Measurements from ENCODE around the gene THSD4. TPM values are rescaled to one million over a fixed set of nuclear protein-coding genes. Genes with fewer than 3 reads are reported as not detected.

The THSD4 gene
- total and polyA plus RNA-seq, 2 of the 4 experiments (the other 2 are of a cell fraction): 25.5 to 31.1 TPM

- DNase-seq (no peak), ATAC-seq (ENCODE audit: low read depth) (no peak)
- dilution Hi-C loops (cut with HindIII; ENCODE audit: low sequenced_read_pairs, unreplicated experiment) (no loop called here), intact Hi-C loops (cut with micrococcal nuclease) (no loop called here), in situ Hi-C loops (cut with MboI; ENCODE audit: low sequenced_read_pairs) (no loop called here)
- Histone ChIP-seq H2BK15ac (ENCODE audit: low read depth, low read length) (peak overlapping the region; percentile 79; the same call in 2 of the 3 replicates), H3K23ac (ENCODE audit: low read depth, low read length) (peak overlapping the region; percentile 61; the same call in 1 of the 2 replicates), H2BK120ac (ENCODE audit: low read depth, low read length) (peak overlapping the region; percentile 89), H4K8ac (ENCODE audit: low read depth in 2 of 2, low read length in 2 of 2) (peak overlapping the region; percentile 31 to 75; a peak in 3 of 4 replicates), H4K91ac (ENCODE audit: insufficient read depth, low read depth, low read length) (peak overlapping the region; percentile 76), H3K36me3 (ENCODE audit: control insufficient read depth, insufficient read depth, low read length) (no peaks in the 10 kb centered on the region; the same call in 1 of the 2 replicates), H2BK5ac (ENCODE audit: low read depth, low read length, poor library complexity, severe bottlenecking) (peak overlapping the region; percentile 60), H3K4me3 (ENCODE audit: insufficient read depth, low read depth, low read length) (no peak overlapping the region), H2AFZ (replicated peaks; ENCODE audit: low read length, poor library complexity) (no peak overlapping the region), H3K4me1 (ENCODE audit: control insufficient read depth, insufficient read depth, low read length) (peaks cover 33% of the 10 kb centered on the region), H3K56ac (ENCODE audit: extremely low read depth, insufficient read depth, low read length) (0 out of 2 replicates have a peak overlapping the region, but pooled peaks have one; percentile 12), H3K4me2 (ENCODE audit: low read depth, low read length) (no peak overlapping the region), H3K9ac (ENCODE audit: low read depth, low read length) (no peak overlapping the region), H2AK5ac (ENCODE audit: low read depth, low read length) (peak overlapping the region; percentile 90), H3K27me3 (ENCODE audit: control insufficient read depth, insufficient read depth, low read length) (no peaks in the 10 kb centered on the region), H3K14ac (replicated peaks; ENCODE audit: low read depth, low read length) (peak overlapping the region; percentile 85), H3K18ac (ENCODE audit: low read depth, low read length) (peak overlapping the region; percentile 62; the same call in 1 of the 2 replicates), H3K9me1 (ENCODE audit: insufficient read depth, low read length) (peaks cover 23% of the 10 kb centered on the region), H3K4ac (ENCODE audit: low read depth, low read length) (peak overlapping the region; percentile 71), H3K79me1 (ENCODE audit: low read depth in 1 of 2, low read length in 2 of 2) (peaks cover 30 to 50% of the 10 kb centered on the region in 2 experiments), H4K5ac (ENCODE audit: low read depth, low read length) (peak overlapping the region; percentile 52), H3K9me3 (ENCODE audit: control insufficient read depth, insufficient read depth, low read length) (peaks cover 2% of the 10 kb centered on the region; the same call in 1 of the 2 replicates), H2AK9ac (replicated peaks; ENCODE audit: low read depth, low read length, poor library complexity) (no peak overlapping the region), H4K20me1 (ENCODE audit: insufficient read depth, low read length) (no peaks in the 10 kb centered on the region), H3K27ac (ENCODE audit: insufficient read depth, low read length) (peak overlapping the region; percentile 18; the same call in 1 of the 2 replicates), H2BK20ac (ENCODE audit: low read depth, low read length) (peak overlapping the region; percentile 84; the same call in 1 of the 2 replicates)
- WGBS, 2 experiments (ENCODE audit: extremely low coverage in 2 of 2, insufficient read length in 1 of 2): no CpG with 5 or more reads among the region's 2 CpGs
- ChIA-PET POLR2A (ENCODE audit: unreplicated experiment) (interaction anchor here (0.6 kb wide), 1 partner anchor 176 kb away, joined by 3 read pairs; the partner anchor contains the start of gene THSD4), CTCF (no interaction called here)
- no TSS peak for BruUV-seq (replicated peaks)
- TF ChIP-seq CHD1 (IDR thresholded peaks at IDR 0.05; ENCODE audit: low read depth, low read length) (no peak), CTCF (conservative IDR thresholded peaks at IDR 0.05; ENCODE audit: low read depth, low read length) (no peak), FOS (IDR thresholded peaks at IDR 0.05; ENCODE audit: low read depth, low read length) (no peak), NFE2L2 (IDR thresholded peaks at IDR 0.05; ENCODE audit: low read depth, low read length) (no peak), USF2 (IDR thresholded peaks at IDR 0.05; ENCODE audit: low read depth, low read length) (no peak)
Measured at GRCh38 chr15:71290881-71291635, 175.8 kb downstream of the THSD4 start.

Measured in IMR-90 (cell line).